WTC11 (cell line): ENCODE data around the gene XRCC5. TPM values are rescaled to one million over a fixed set of nuclear protein-coding genes. Genes with fewer than 3 reads are reported as not detected.

Source experiments
- ATAC-seq: fragments of 200-7000 bp; cut with Tn5 transposase; 2 replicates; pipeline ENCODE4 v1.10.0; 2021; ENCODE audit warnings: mild to moderate bottlenecking, moderate library complexity
- CTCF ChIA-PET: fragments of 300-600 bp; sonication (Branson Sonifier 250); formaldehyde crosslinking; loops from one replicate; lab custom pipeline; 2021; ENCODE audit warnings: antibody characterized with exemption; lab: Charles Lee
- POLR2A ChIA-PET: fragments of 350-600 bp; sonication (Branson Sonifier 250); formaldehyde crosslinking; loops from one replicate; lab custom pipeline; 2021; ENCODE audit warnings: antibody characterized with exemption; lab: Charles Lee
- DNase-seq: peaks from one replicate; pipeline ENCODE4 v3.0.0; 2021; ENCODE audit warnings: low spot score
- H3K27ac Mint-ChIP-seq: 2 replicates; pipeline ENCODE4 v1.8.0; 2021; ENCODE audit warnings: mixed read lengths
- H3K27me3 Mint-ChIP-seq: 2 replicates; pipeline ENCODE4 v1.8.0; 2021; ENCODE audit warnings: low read depth, mild to moderate bottlenecking, moderate library complexity, mixed read lengths
- H3K36me3 Mint-ChIP-seq: 2 replicates; pipeline ENCODE4 v1.8.0; 2021; ENCODE audit warnings: mixed read lengths
- H3K4me1 Mint-ChIP-seq: 2 replicates; pipeline ENCODE4 v1.8.0; 2022; ENCODE audit warnings: mixed read lengths
- H3K4me3 Mint-ChIP-seq: 2 replicates; pipeline ENCODE4 v1.8.0; 2021; ENCODE audit warnings: mild to moderate bottlenecking, moderate library complexity, mixed read lengths
- H3K9me3 Mint-ChIP-seq: 2 replicates; pipeline ENCODE4 v1.8.0; 2021; ENCODE audit warnings: mixed read lengths
- CREB1 ChIP-seq: sonication (generic); formaldehyde crosslinking; IDR thresholded peaks from 2 replicates; pipeline ENCODE4 v1.8.0; 2023; ENCODE audit warnings: mild to moderate bottlenecking, missing genetic modification reagents
- ELF4 ChIP-seq: sonication (generic); formaldehyde crosslinking; IDR thresholded peaks from 2 replicates; pipeline ENCODE4 v1.8.1; 2022; ENCODE audit warnings: low read depth, mild to moderate bottlenecking, moderate library complexity, missing genetic modification reagents
- EMX1 ChIP-seq: fragments of 250-450 bp; sonication (Bioruptor Pico); IDR thresholded peaks from 2 replicates; pipeline ENCODE4 v1.8.0; 2021; ENCODE audit warnings: mild to moderate bottlenecking
- ETV6 ChIP-seq: sonication (generic); formaldehyde crosslinking; IDR thresholded peaks from 2 replicates; pipeline ENCODE4 v1.8.1; 2022; ENCODE audit warnings: mild to moderate bottlenecking, missing genetic modification reagents
- FOXK1 ChIP-seq: sonication (generic); formaldehyde crosslinking; IDR thresholded peaks from 2 replicates; pipeline ENCODE4 v1.8.0; 2022; ENCODE audit warnings: mild to moderate bottlenecking, moderate library complexity, missing genetic modification reagents
- IRF2 ChIP-seq: sonication (generic); formaldehyde crosslinking; IDR thresholded peaks from 2 replicates; pipeline ENCODE4 v1.8.0; 2022; ENCODE audit warnings: low read depth, missing genetic modification reagents, borderline replicate concordance
- JAZF1 ChIP-seq: fragments of 250-450 bp; sonication (Bioruptor Pico); IDR thresholded peaks from 2 replicates; pipeline ENCODE4 v1.9.0; 2021; ENCODE audit warnings: moderate library complexity, mild to moderate bottlenecking, inconsistent platforms
- MXD4 ChIP-seq: fragments of 250-450 bp; sonication (Bioruptor Pico); IDR thresholded peaks from 2 replicates; pipeline ENCODE4 v1.8.0; 2021; ENCODE audit warnings: mild to moderate bottlenecking, moderate library complexity, borderline replicate concordance
- RELA ChIP-seq: sonication (generic); formaldehyde crosslinking; IDR thresholded peaks from 2 replicates; pipeline ENCODE4 v1.8.1; 2022; ENCODE audit warnings: missing genetic modification reagents, mild to moderate bottlenecking, borderline replicate concordance
- TEAD1 ChIP-seq: sonication (generic); formaldehyde crosslinking; IDR thresholded peaks from 2 replicates; pipeline ENCODE4 v1.8.0; 2022; ENCODE audit warnings: mild to moderate bottlenecking, missing genetic modification reagents
- total RNA-seq: library from RNA; stranded (reverse); gene quantifications from 3 replicates; pipeline ENCODE4 v1.2.3, GENCODE V29; 2021
- TF ChIP-seq, protein P1 (sequence below): sonication (generic); formaldehyde crosslinking; IDR thresholded peaks from 2 replicates; pipeline ENCODE4 v1.8.1; 2023; ENCODE audit warnings: mild to moderate bottlenecking, missing genetic modification reagents
- TF ChIP-seq, protein P2 (sequence below): sonication (generic); formaldehyde crosslinking; IDR thresholded peaks from 2 replicates; pipeline ENCODE4 v1.8.0; 2022; ENCODE audit warnings: missing genetic modification reagents
- TF ChIP-seq, protein P3 (sequence below): sonication (generic); formaldehyde crosslinking; conservative IDR thresholded peaks from 2 replicates; pipeline ENCODE4 v1.8.1; 2022; ENCODE audit warnings: mild to moderate bottlenecking, missing genetic modification reagents
- TF ChIP-seq, protein P4 (sequence below): sonication (generic); formaldehyde crosslinking; IDR thresholded peaks from 2 replicates; pipeline ENCODE4 v1.8.1; 2023; ENCODE audit warnings: mild to moderate bottlenecking, missing genetic modification reagents, borderline replicate concordance
- TF ChIP-seq, protein P5 (sequence below): fragments of 250-450 bp; sonication (Bioruptor Pico); conservative IDR thresholded peaks from 2 replicates; pipeline ENCODE4 v1.9.0; 2021; ENCODE audit warnings: mild to moderate bottlenecking
- TF ChIP-seq, protein P6 (sequence below): sonication (generic); formaldehyde crosslinking; IDR thresholded peaks from 2 replicates; pipeline ENCODE4 v1.8.1; 2022; ENCODE audit warnings: mild to moderate bottlenecking, moderate library complexity, missing genetic modification reagents
- TF ChIP-seq, protein P7 (sequence below): fragments of 250-450 bp; sonication (Bioruptor Pico); IDR thresholded peaks from 2 replicates; pipeline ENCODE4 v2.1.2; 2022; ENCODE audit warnings: mild to moderate bottlenecking, moderate library complexity
- TF ChIP-seq, protein P8 (sequence below): fragments of 250-450 bp; sonication (Bioruptor Pico); IDR thresholded peaks from 2 replicates; pipeline ENCODE4 v1.9.0; 2021; ENCODE audit warnings: mild to moderate bottlenecking

Gene XRCC5
- total RNA-seq, 1 experiment from 2014 or later: 522 TPM

DNA sequence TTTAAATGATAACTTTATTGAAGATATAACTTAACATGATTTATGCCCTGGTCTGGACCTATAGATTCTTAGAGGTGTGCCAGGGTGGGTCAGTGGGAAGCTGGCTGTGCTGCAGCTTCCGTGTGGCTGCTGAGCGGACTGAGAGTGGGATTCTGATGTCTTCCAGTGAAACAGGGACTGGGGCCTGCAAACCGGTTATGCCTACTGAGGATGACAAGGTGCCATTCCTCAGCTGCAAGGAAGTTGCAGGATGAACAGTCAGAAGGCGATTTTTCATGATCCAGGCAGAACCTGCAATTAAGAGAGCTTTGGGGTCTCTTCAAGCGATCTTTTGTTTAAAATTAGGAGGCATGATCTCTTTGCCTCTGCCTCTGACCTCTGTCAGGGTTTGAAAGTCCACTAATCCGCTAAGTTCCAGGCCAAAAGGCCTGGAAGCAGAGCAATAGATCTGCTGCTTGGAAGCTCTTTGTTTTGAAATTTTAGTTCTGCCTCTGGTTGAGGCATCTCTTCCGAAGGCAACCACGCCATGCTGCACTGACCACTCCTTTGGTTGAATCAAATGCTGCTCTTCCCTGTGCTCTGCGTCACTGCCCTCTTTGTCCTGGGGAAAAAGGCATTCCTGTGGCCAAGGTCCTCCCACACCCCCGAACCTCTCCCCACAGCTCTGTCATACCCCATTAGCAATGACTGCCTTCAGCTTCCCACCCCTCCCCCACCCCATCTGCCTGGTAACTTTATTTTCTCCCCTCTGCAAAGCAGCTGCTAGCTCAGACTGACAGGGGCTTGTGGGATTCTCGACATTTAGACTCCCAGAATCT lies 25.5 kb upstream of the XRCC5 start:
- ATAC-seq: peak; percentile 15
- H3K27ac Mint-ChIP-seq: peak overlapping the region; percentile 88
- ChIA-PET CTCF (interaction anchor here (0.5 to 2.3 kb wide), 8 partner anchors 19 to 201 kb away, joined by 3 to 11 read pairs (median 4); partner anchors contain the start of gene XRCC5), POLR2A (interaction anchor here (0.6 to 4.5 kb wide), 5 partner anchors 21 to 37 kb away, joined by 3 to 46 read pairs (median 4); partner anchors contain the start of gene XRCC5)
- peak; percentile 47 for DNase-seq
- H3K9me3 Mint-ChIP-seq: no peaks in the 10 kb centered on the region
- H3K36me3 Mint-ChIP-seq: no peaks in the 10 kb centered on the region
- H3K4me3 Mint-ChIP-seq: peak overlapping the region; percentile 93
- peaks cover 41% of the 10 kb centered on the region for H3K4me1 Mint-ChIP-seq
- no peaks in the 10 kb centered on the region for H3K27me3 Mint-ChIP-seq
- TF ChIP-seq MXD4 (CRISPR knock-in tag): no peak
- no peak for TF ChIP-seq ELF4 (CRISPR knock-in tag)
- TF ChIP-seq FOXK1 (CRISPR knock-in tag): no peak
- TF ChIP-seq, protein P1, sequence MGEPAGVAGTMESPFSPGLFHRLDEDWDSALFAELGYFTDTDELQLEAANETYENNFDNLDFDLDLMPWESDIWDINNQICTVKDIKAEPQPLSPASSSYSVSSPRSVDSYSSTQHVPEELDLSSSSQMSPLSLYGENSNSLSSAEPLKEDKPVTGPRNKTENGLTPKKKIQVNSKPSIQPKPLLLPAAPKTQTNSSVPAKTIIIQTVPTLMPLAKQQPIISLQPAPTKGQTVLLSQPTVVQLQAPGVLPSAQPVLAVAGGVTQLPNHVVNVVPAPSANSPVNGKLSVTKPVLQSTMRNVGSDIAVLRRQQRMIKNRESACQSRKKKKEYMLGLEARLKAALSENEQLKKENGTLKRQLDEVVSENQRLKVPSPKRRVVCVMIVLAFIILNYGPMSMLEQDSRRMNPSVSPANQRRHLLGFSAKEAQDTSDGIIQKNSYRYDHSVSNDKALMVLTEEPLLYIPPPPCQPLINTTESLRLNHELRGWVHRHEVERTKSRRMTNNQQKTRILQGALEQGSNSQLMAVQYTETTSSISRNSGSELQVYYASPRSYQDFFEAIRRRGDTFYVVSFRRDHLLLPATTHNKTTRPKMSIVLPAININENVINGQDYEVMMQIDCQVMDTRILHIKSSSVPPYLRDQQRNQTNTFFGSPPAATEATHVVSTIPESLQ (CRISPR knock-in tag): no peak
- TF ChIP-seq, protein P2, sequence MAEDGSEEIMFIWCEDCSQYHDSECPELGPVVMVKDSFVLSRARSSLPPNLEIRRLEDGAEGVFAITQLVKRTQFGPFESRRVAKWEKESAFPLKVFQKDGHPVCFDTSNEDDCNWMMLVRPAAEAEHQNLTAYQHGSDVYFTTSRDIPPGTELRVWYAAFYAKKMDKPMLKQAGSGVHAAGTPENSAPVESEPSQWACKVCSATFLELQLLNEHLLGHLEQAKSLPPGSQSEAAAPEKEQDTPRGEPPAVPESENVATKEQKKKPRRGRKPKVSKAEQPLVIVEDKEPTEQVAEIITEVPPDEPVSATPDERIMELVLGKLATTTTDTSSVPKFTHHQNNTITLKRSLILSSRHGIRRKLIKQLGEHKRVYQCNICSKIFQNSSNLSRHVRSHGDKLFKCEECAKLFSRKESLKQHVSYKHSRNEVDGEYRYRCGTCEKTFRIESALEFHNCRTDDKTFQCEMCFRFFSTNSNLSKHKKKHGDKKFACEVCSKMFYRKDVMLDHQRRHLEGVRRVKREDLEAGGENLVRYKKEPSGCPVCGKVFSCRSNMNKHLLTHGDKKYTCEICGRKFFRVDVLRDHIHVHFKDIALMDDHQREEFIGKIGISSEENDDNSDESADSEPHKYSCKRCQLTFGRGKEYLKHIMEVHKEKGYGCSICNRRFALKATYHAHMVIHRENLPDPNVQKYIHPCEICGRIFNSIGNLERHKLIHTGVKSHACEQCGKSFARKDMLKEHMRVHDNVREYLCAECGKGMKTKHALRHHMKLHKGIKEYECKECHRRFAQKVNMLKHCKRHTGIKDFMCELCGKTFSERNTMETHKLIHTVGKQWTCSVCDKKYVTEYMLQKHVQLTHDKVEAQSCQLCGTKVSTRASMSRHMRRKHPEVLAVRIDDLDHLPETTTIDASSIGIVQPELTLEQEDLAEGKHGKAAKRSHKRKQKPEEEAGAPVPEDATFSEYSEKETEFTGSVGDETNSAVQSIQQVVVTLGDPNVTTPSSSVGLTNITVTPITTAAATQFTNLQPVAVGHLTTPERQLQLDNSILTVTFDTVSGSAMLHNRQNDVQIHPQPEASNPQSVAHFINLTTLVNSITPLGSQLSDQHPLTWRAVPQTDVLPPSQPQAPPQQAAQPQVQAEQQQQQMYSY (CRISPR knock-in tag): no peak
- no peak for TF ChIP-seq CREB1 (CRISPR knock-in tag)
- TF ChIP-seq, protein P3, sequence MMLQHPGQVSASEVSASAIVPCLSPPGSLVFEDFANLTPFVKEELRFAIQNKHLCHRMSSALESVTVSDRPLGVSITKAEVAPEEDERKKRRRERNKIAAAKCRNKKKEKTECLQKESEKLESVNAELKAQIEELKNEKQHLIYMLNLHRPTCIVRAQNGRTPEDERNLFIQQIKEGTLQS (CRISPR knock-in tag): no peak
- TF ChIP-seq TEAD1: no peak
- TF ChIP-seq, protein P4, sequence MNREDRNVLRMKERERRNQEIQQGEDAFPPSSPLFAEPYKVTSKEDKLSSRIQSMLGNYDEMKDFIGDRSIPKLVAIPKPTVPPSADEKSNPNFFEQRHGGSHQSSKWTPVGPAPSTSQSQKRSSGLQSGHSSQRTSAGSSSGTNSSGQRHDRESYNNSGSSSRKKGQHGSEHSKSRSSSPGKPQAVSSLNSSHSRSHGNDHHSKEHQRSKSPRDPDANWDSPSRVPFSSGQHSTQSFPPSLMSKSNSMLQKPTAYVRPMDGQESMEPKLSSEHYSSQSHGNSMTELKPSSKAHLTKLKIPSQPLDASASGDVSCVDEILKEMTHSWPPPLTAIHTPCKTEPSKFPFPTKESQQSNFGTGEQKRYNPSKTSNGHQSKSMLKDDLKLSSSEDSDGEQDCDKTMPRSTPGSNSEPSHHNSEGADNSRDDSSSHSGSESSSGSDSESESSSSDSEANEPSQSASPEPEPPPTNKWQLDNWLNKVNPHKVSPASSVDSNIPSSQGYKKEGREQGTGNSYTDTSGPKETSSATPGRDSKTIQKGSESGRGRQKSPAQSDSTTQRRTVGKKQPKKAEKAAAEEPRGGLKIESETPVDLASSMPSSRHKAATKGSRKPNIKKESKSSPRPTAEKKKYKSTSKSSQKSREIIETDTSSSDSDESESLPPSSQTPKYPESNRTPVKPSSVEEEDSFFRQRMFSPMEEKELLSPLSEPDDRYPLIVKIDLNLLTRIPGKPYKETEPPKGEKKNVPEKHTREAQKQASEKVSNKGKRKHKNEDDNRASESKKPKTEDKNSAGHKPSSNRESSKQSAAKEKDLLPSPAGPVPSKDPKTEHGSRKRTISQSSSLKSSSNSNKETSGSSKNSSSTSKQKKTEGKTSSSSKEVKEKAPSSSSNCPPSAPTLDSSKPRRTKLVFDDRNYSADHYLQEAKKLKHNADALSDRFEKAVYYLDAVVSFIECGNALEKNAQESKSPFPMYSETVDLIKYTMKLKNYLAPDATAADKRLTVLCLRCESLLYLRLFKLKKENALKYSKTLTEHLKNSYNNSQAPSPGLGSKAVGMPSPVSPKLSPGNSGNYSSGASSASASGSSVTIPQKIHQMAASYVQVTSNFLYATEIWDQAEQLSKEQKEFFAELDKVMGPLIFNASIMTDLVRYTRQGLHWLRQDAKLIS (CRISPR knock-in tag): no peak
- no peak for TF ChIP-seq IRF2
- no peak for TF ChIP-seq RELA
- no peak for TF ChIP-seq ETV6 (CRISPR knock-in tag)
- no peak for TF ChIP-seq EMX1
- TF ChIP-seq, protein P5, sequence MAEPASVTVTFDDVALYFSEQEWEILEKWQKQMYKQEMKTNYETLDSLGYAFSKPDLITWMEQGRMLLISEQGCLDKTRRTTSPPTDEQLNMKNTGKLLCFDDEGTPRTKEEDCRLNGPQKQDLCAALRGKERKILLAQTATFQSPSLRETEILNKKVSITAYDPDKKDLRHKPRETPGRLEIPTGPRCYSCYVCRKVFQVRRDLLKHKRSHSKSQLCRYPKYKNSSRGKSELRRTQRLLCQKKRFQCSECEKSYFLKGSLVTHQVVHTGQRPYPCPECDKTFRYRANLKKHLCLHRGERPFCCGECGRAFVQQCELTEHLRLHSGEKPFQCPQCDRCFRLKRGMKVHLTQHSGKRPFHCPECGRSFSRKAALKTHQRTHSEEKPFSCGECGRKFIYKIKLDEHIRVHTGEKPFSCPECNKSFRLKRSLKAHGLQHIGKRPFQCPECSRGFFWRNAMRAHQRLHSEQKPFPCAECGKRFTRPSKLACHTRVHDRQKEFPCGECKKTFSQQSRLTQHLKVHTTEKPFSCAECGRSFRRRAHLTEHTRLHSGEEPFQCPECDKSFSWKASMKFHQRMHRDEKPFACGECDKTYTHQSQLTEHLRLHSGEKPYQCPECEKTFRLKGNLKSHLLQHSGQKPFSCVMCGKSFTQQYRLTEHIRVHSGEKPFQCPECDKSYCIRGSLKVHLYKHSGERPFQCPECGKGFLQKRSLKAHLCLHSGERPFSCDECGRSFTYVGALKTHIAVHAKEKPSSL (CRISPR knock-in tag): no peak
- TF ChIP-seq JAZF1 (CRISPR knock-in tag): no peak
- TF ChIP-seq, protein P6, sequence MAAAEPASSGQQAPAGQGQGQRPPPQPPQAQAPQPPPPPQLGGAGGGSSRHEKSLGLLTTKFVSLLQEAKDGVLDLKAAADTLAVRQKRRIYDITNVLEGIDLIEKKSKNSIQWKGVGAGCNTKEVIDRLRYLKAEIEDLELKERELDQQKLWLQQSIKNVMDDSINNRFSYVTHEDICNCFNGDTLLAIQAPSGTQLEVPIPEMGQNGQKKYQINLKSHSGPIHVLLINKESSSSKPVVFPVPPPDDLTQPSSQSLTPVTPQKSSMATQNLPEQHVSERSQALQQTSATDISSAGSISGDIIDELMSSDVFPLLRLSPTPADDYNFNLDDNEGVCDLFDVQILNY (CRISPR knock-in tag): no peak
- TF ChIP-seq, protein P7, sequence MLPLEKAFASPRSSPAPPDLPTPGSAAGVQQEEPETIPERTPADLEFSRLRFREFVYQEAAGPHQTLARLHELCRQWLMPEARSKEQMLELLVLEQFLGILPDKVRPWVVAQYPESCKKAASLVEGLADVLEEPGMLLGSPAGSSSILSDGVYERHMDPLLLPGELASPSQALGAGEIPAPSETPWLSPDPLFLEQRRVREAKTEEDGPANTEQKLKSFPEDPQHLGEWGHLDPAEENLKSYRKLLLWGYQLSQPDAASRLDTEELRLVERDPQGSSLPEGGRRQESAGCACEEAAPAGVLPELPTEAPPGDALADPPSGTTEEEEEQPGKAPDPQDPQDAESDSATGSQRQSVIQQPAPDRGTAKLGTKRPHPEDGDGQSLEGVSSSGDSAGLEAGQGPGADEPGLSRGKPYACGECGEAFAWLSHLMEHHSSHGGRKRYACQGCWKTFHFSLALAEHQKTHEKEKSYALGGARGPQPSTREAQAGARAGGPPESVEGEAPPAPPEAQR (CRISPR knock-in tag): no peak
- TF ChIP-seq, protein P8, sequence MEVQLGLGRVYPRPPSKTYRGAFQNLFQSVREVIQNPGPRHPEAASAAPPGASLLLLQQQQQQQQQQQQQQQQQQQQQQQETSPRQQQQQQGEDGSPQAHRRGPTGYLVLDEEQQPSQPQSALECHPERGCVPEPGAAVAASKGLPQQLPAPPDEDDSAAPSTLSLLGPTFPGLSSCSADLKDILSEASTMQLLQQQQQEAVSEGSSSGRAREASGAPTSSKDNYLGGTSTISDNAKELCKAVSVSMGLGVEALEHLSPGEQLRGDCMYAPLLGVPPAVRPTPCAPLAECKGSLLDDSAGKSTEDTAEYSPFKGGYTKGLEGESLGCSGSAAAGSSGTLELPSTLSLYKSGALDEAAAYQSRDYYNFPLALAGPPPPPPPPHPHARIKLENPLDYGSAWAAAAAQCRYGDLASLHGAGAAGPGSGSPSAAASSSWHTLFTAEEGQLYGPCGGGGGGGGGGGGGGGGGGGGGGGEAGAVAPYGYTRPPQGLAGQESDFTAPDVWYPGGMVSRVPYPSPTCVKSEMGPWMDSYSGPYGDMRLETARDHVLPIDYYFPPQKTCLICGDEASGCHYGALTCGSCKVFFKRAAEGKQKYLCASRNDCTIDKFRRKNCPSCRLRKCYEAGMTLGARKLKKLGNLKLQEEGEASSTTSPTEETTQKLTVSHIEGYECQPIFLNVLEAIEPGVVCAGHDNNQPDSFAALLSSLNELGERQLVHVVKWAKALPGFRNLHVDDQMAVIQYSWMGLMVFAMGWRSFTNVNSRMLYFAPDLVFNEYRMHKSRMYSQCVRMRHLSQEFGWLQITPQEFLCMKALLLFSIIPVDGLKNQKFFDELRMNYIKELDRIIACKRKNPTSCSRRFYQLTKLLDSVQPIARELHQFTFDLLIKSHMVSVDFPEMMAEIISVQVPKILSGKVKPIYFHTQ (CRISPR knock-in tag): no peak
